NCI-H2081 (cell line): ENCODE results near the gene SHOC2.
A peak's percentile ranks its signal among the peaks of the same experiment; 100 is the strongest.
"Not testable (repeated sequence)": the region's sequence is repeated elsewhere in the genome, so short reads cannot be mapped to it uniquely, and the experiment has no call there.

Experiments used
- DNase-seq, 2 experiments: peaks; one replicate each; lab custom pipeline; 2025; lab: John Stamatoyannopoulos, UW

Gene SHOC2

GRCh38 chr10:110901954-110902819 is 17.2 kb upstream of the SHOC2 start:
- DNase-seq, result no peak

GRCh38 chr10:110903280-110904278 is 15.8 kb upstream of the SHOC2 start:
- DNase-seq, result no peak

GRCh38 chr10:110910138-110910537 is 9.3 kb upstream of the SHOC2 start:
- no peak for DNase-seq

- DNase-seq, result no peak
These were observed 7.0 kb upstream of the SHOC2 start for GRCh38 chr10:110912374-110912773.

GRCh38 chr10:110914431-110914830 is 5.0 kb upstream of the SHOC2 start:
- no peak for DNase-seq

GRCh38 chr10:110915035-110915434 is 4.4 kb upstream of the SHOC2 start:
- DNase-seq, result no peak

GRCh38 chr10:110915600-110915999 is 3.8 kb upstream of the SHOC2 start:
- DNase-seq, result not testable (repeated sequence)

- DNase-seq, result no peak
These were observed 2.7 kb upstream of the SHOC2 start for GRCh38 chr10:110916554-110917346.

- no peak for DNase-seq
These were observed 1.1 kb upstream of the SHOC2 start for GRCh38 chr10:110918269-110918642.

GRCh38 chr10:110918643-110919348 is 608 bp upstream of the SHOC2 start, which contains the start of gene BBIP1:
TSS of gene BBIP1 (minus strand) at chr10:110919180. CDS start at chr10:110918157, 1,023 bp downstream.
- DNase-seq, result peak; percentile 95 to 98

- DNase-seq, result peak; percentile 3 to 42
These were observed 822 bp downstream of the SHOC2 start for GRCh38 chr10:110919971-110920881.

- DNase-seq, result no peak
These were observed 4.6 kb downstream of the SHOC2 start for GRCh38 chr10:110923856-110924493.

- DNase-seq, result no peak
These were observed 8.1 kb downstream of the SHOC2 start for GRCh38 chr10:110927461-110927860.

GRCh38 chr10:110931769-110932381 is 12.5 kb downstream of the SHOC2 start:
- no peak for DNase-seq

GRCh38 chr10:110932505-110933180 is 13.2 kb downstream of the SHOC2 start:
- DNase-seq, result no peak

GRCh38 chr10:110936757-110937156 is 17.4 kb downstream of the SHOC2 start:
- no peak for DNase-seq

- DNase-seq, result no peak
These were observed 20.0 kb downstream of the SHOC2 start for GRCh38 chr10:110939419-110939818.

GRCh38 chr10:110944792-110945396 is 25.5 kb downstream of the SHOC2 start:
- DNase-seq, result no peak
